Activated T-cell treated with anti-CD3 and anti-CD28 coated beads for 48 hours (primary cell): ENCODE measurements around the gene BAHCC1.

Experiments
- DNase-seq: peaks from one replicate; pipeline ENCODE4 v3.0.0-alpha.2; 2020; ENCODE audit warnings: low read depth

Gene BAHCC1

DNA sequence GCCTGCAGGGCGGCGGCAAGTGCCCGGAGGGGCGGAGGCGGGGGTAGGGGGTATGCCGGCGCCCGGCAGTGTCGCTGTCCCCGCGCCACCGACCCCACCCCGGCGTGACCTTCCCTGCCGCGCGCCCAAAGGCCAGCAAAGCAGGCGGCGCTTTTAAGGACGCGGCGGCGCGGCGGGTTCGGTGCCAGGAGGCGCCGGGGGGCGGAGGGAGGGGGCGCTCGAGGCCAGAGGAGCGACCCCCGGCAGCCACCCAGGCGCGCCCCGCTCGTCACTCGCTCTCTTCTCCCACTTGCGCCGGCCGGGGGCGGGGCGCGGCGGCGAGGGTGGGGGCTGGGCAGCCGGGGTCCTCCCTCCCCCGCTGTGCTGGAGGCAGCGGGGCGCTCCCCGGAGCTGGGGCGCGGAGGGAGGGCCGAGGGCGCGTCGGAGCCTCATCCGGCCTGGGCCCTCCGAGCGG, 8.6 kb upstream of the BAHCC1 start:
- no peak for DNase-seq

DNA sequence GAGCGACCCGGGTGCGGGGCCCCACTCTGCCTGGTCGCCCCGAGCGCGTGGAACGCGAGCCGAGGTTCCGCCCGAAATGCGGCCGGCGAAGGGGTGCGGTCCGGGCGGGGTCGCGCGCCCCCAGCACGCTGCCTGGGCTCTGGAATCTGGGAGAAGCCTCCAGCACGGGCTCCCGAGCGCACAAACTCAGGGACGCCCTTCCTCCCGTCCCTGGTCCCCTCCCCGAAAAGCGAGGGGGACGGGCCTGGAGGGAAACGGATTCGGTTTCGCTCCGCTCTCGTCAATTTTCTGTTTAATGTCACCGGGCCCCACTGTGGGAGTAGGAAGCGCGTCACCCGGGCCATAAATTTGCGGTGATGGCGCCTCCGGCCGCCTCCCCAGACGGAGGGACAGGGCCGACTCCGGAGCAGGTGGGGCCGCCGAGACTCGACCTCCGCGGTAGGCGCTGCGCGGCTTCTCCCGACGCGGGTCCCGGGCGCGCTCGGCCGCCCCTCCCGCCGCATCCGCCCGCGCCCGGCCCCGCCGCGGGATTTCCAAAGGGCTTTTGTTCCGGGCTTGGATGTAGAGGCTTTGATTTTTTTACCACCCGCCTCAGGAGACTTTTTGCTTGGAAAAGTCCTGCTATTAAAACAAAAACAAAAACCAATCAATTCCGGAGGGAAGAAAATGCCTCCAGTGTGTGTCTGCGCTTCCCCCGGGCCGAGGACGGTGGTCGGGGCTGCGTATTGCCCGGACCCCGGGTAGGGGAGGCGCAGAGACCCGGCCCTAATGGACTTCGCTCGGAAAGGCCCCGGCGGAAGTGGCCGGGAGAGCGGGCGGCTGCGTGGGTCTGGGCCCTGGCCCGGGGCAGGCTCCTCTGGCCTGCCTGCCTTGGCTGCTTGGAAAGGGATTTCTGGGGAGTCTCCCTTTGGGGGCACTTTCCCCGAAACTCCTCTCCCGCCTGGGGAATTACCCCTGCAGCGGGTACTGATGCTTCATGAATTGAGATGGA, 7.9 kb upstream of the BAHCC1 start:
- peak; percentile 48 for DNase-seq

DNA sequence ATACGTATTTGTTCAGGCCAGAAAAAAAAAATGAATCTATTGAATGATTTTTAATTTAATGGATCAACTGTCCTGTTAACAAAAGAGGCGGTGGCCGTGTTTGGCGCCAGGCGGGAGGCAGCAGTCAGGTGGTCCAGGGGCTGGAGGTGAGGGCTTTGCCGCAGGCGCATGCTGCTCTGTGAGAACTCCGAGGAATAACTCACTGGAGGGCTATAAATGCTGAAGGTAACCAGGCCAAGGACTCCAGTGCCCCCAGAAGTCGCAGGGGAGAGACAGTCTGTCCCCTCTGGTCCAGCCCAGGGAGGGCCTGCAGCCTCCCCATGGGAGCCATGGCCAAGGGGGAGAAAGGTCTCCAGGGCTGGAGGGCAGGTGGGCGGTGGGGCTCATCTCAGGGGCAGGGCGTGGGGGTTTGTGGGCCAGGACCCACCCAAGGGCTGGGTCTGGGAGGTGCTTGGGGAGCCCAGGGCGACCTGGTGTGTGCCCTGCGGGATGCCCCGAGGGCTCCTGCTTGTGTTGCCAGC, 7.1 kb upstream of the BAHCC1 start:
- DNase-seq, result no peak

DNA sequence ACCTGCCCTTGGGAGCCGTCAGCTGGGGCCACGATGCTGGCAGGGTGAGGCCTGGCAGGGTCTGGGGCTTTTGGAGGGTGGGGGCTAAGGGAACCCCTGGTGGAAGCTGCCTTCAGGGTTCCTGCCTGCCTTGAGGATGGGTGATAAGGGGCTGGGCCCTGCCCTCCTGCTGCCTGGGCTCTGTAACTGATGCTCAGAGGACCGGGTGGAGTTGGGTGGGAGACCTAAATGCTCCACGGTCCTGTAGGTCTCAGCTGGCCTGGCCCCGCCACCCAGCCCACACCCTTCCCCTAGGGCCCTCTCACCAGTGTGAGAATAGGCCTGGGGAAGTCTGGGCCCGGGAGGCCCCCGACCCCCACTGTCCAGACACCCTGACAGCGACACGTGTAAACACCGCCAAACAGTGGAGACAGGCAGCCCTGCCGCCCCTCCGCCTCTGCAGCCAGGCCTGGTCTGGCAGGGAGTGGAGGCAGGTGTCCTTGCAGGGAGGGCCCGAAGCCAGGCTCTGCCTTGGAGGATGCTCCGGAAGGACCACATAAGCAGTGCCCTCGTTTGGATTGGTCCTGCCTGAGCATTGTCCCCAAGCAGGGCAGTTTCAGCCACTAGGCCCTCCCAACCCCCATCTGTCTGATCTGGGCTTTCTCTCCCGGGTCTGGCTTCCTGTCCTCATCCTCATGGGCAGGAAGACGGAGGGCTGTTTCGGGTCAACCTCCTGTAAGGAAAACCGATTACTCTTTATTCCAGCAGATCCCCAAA, 6.5 kb upstream of the BAHCC1 start:
- DNase-seq, result no peak

DNA sequence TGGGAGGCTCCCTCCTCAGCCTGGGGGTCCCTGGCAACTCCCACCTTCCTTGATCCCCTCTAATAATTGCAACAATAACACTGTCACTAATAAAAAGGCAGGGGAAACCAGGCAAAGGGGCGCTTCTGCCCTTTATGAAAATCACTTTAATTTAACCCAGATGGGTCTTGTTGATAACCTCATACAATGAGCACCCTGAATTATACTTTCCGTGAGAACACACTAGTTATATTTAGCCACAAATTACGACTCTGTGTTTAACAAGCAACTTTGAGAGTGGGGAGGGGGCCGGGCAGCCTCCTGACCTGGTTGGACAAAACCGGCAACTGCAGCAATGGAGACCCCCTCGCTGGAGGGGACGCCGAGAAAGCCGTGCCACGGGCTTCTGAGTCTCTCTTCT, 5.7 kb upstream of the BAHCC1 start:
- DNase-seq, result no peak

DNA sequence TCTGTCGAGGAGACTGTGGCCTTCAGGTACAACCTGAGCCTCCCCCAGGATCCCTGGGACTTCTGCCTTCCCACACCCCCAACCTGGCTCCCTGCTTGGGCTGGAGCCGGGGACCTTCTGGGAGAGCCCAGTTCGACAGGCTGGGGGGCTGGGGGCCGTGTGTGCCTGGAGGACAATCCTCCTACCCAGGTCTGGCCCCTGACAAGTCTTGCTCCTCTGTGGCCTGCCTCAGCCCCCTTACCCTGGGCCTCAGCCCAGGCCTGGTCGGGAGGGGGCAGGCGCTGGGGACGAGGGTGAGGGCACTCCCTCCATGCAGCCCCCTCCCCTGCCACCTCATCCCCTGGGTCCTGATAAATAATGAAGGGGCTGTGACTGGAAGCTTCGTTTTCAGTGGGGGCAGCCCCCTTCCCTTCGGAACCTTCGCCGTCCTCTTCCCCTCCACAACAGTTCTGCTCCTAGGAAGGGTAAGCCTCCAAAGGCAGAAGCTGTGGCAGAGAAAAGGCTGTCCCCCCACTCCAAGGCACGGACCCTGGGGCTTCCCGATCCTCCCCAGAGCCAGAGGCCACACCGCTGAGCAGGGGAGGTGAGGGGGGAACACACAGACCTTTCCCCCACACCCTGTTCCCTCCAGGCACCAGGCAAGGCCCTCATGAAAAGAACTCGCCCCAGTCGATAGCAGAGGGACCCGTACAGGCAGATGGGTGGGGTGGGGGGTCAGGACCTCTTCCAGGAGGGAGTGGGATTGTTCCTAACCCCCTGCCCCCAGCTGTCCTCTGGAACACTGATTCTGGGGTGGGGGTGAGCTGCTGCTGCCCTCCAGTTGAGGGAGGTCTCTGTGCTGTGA, 5.0 kb upstream of the BAHCC1 start:
- DNase-seq, result no peak

DNA sequence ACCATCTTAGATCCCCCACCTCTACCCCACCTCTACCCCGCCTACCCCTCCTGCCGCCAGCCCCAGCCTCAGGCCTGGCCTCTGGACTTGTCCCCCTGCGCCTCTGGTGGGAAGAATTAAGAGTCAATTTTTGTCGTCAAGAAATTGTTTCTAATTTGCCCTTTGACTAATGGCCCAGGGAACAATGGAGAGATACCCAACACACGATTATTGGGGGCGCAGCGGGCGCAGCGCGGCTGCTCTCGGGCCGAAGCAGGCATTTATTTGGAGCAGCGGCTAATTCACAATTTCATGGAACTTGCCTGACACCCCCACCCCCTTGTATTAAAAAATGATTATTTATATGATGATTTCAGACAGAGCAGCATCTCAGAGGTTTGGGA, 4.4 kb upstream of the BAHCC1 start:
- DNase-seq, result no peak

DNA sequence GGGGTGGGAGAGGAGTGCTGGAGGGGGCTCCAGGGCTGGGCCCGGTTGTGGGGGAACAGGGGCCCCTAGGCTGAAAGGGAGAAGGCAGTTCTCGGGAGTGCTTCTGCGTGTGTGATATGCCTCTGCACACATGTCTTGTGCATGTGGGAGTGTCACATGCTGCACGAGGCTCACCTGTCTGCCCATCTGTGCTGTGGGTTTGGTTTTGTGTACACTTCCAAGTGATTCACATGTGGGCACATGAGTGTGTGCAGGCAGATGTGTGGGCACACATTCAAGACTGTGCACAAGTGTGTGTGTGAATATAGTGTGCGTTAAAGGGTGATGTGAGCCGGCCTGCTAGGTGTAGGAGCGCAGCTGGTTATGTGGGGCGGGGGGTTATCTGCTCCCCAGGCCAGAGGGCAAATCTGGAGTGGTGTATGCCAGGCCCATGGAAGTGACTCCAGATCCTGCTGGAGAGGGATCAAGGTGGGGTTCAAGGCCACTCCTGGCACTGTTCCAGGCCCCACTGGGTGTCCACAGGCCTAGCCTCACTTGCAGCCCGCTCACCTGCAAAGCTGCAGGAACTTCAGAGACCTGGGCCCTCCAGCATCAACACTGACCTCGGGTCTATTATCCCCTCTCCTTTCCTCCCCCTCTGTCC, 3.8 kb upstream of the BAHCC1 start:
- DNase-seq, result no peak

DNA sequence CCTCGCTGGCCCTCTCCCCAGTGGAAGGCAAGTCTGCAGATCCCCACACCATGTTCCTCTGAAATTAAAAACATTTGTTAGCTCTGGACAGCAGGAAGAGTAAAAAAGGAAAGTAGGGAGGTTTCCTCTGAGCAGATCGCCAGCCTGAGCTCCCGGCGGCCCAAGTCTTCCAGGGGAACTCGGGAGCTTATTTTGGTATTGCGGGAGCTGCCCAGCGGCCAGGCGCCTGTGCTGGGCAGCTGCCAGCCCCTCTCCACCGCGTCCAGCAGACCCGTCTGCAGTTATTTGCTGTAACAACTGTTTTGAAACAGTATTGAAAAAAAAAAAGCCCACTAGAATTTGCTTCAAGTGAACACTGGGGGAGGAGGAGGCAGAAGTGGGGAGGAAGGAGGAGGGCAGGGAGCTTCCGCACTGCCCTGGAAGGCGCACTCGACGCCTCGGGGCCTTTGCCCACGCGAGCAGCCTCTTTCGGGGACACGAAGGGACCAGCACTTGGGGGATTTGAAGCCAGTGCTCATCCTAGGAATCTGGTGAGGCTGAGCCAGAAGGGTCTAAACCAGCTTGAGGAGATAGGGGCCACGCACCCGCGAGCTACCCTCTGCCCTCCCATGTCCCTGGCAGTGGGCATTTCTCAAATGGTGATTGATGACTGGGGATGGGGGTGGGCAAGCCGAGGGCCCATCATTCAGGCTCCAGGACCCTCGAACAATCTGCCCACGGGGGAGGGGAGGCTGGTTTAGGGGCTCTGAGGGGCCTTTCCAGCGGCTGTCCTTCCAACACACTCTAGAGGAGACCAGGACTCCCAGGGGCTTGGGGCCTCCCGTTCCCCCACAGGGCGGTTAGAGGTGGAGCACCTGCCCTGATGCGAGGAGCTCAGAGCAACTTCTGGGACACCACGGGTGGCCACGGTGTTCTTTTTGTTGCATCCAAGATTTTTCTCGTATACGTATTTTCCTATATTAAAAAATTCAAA, 3.0 kb upstream of the BAHCC1 start:
- DNase-seq, result no peak

DNA sequence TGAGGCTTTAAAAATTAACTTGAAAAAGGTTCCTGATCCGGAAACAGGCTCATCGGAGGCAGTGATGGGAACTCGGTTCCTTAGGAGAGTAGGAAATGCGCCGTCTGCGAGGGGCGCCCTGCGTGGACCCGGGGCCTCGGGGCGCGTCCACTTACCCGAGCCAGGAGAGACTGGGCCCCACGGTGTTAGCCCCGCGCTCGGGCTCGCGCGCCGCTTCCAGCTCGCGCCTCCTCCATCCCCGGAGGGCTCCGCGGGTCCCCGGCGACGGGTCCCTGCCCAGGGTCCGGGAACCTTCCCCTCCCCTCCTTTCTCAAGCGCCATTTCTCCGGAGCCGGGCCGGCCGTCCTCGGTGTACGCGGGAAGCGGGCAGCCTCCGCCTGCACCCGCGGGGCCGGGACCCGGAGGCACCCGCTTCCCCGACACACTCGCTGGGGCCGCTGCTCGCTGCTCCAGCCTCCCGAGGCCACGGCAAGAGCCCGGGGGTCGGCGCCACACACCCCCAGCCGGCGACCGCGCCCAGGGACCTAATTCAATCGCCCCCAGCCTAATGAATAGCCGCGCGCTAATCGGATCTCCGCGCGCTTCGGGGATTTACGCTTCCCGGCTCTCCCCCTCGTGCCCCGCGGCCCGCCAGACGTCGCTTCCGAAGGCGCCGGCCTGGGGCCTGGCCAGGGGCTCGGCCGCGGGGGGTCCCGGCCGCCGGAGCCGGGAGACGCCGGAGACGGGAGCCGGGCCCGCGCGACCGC, 2.2 kb upstream of the BAHCC1 start:
- no peak for DNase-seq

DNA sequence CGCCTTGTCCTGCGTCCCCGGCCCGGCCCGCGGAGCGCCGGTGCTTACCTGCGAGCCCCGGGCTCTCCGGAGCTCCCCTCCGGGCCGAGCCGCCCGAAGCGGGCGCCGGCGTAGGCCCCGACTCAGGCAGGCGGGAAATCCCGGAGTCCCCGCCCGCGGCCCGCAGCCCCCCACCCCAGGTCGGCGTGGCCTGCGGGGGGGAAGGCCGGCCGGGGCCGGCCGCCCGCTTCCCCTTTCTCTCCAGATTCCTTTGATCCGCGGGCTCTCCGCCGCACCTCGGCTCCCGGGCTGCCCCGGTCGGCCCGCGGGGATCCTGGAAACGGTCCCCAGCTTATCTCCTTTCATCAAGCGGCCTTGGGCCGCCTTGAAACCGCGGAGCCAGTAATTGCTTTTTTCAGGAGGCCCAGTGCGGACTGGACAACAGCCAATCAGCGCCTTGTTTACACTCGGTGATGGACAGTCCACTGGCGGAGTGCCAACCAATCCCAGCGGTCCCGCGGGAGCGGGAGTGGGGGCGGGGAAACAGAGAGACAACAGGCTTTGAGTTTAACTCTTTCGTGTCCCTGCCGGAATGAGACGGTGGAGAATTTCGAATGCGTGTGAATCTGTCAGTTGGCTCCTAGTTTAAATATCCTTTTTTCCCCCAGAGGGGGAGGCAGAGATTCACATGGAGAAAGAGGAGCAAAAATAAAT, 1.4 kb upstream of the BAHCC1 start:
- DNase-seq, result peak; percentile 86

DNA sequence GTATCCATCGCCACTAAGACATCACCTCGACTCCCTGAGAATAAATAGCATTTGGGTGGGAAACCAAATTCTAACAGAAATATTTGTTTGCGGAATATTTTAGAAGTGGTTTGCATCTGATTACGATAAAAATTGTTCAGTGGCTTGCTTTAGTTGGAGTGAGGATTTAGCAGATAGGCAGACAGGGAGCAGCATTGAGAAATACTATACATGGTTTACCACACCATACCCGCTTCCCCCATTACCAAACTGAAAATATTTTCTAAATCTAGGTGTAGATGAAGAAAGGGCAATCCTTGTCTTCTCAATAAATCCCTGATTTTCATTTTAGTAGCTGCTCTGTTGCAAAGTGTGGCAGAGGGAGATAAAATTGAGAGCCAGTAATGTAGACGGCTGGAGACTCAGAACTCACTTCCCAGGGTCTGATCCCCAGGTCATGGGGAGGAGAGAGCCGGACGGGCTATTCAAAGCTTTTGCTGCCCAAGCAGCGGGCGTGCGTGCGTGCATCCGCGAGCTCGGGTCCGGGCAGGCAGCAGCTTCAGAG, 808 bp upstream of the BAHCC1 start:
- DNase-seq, result no peak

DNA sequence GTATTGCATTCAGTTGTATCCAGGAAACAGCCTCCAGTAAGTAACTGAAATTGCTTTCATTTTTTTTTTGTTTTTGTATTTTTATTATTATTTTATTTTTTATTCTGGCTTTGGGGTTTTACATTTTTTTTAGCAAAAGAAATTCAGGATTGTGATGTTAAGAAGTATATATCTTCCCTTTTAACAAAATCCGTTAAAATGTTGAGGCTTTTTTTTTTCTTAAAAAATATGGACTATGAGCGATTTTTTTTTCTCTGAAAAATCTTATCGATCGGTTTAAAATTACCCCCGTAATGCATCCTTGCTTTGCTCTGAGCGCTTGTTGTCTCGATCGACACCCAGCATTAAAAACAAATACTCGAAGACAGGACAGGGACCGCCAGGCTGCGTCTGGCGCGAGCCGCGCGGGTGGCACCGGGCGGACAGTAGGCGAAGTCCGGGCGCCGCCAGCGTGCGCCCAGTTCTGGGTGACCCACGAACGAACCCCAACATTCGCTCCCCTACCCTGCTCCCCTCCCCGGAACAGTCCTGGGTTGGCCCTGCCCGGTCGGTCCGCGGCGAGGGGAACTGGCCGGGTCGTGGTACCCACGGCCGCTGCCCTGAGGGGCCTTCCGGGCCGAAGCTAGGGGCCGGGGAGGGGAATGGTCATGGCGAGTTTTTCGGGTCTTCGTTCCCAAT, 482 bp downstream of the BAHCC1 start:
- DNase-seq, result no peak

DNA sequence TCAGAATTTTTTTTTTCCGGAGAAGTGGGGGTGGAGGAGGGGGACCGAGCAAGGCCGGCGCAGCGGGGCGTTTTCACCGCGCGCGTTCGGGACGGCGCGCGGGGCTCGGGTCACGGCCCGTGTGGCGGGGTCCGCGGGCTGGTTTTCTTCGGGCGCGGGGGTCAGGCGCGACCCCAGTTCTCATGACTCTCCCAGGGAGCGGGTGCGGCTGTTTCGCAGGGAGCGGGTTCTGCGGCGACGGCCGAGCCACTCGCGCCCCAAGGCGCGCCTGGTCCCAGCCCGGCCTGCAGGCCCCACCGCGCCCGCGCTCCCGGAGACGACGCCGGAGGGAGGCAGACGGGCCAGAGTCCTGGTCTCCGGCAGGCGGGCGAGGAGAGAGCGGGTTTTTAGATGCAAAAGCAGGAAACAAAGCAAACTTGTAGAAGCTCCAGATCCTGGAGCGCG, 1.0 kb downstream of the BAHCC1 start:
- no peak for DNase-seq

DNA sequence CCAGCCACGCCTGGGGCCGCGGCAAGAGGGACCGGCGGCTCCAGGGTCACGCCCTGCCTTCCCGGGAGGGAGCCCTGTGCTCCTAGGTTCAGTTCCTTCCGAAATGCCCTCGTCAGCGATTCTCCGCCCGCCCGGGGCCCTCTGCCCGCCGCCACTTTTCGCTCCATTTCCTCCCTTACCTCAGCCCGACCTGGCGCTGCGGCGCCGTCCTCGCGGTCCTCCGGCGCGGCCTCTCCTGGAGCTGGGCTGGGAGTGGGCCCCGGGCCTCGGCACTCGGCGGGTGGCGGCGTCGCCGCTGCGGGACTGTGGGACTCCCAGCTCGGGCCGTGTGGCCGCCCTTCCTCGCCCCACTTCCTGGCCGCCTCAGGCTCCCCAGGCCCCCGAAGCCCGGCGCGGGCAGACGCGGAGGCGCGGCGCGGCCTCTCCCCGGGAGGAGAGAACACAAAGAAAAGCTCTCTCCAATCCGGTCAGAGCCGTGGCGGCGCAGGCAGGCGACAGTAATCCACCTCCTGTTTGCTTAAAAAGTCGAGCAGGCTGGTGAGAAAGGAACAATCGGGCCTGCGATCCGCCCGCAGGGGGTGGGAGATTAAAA, 1.6 kb downstream of the BAHCC1 start:
- DNase-seq, result no peak

DNA sequence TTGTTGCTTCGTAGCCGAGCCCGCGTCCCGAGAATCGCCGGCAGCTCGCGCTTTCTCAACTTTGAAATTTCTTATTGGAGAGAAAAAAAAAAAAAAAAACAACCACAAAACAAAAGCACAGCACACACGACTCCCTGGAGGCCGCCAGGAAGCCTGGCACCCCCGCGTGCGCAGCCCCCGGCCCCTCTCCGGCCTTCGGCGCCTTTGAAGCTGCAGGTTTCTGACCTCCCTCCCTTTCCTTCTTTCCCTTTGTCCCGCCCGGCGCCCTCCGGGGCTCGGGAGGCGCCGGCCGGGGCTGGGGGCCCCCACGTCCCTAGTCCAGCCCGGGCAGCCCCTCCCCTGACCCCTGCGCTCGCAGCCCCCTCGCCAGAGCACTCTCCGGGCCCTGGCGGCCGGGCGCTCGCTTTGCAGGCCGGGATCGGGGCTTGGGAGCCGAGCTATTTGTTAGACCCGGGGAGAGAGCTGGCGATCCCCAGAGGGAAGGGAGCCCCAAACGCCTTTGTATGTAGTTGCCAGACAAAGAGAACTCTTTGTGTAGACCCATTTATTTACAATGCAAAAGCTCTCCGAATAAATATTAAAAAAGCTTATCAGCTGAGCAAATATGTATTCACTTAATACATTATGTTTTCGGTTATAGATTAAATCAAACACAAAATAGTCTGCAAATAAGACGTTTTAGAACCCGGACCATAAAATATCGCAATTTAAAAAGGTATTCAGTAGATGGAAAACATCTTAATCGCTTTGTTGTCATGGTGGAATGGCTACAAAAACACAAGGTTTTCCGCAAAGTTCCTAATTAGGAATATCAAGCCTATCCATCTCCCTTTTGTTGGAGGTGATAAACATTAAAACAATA, 2.3 kb downstream of the BAHCC1 start:
- no peak for DNase-seq
